Measurements from ENCODE around the gene OR6B2. TPM values are rescaled to one million over a fixed set of nuclear protein-coding genes. Genes with fewer than 3 reads are reported as not detected.

Gene OR6B2
- total RNA-seq: under 1 TPM in 4 of 8 experiments, not detected in 4; 0.18 to 0.56 (median 0.32) TPM

- no peak within 1 kb of the TSS for H3K4me3 ChIP-seq
- WGBS, 10 experiments: 0 to 100% (median 47%) methylated on average over 1 to 4 of the region's 6 CpGs; no CpG with 5 or more reads in 6 of the 10 experiments
- in situ Hi-C loops (cut with MboI; ENCODE audit: low pct_unique_long_range_greater_than_20kb in 2 of 9, low sequenced_read_pairs in 9 of 9, unreplicated experiment in 9 of 9): no loop called here
- H3K4me1 ChIP-seq (replicated peaks in 1 of 2): no peaks in the 10 kb centered on the region
- H3K27ac ChIP-seq: no peak within 1 kb of the TSS
- ATAC-seq (replicated peaks in 6 of 8): no peak
Observed at GRCh38 chr2:240030379-240031094, at the start of gene OR6B2. Gene OR6B2 (minus strand): TSS chr2:240030429. CDS start chr2:240030429, 0 bp downstream.

GRCh38 chr2:240078631-240079030 is 48.4 kb upstream of the OR6B2 start:
- in situ Hi-C loops (cut with MboI; ENCODE audit: low pct_unique_long_range_greater_than_20kb in 2 of 9, low sequenced_read_pairs in 9 of 9, unreplicated experiment in 9 of 9): no loop called here
- Histone ChIP-seq H3K27ac (no peak overlapping the region), H3K4me1 (replicated peaks in 1 of 2) (no peaks in the 10 kb centered on the region), H3K4me3 (no peak overlapping the region)
- no peak for ATAC-seq (replicated peaks in 6 of 8)
- 0 to 80% (median 15%) methylated on average over 1 to 2 of the region's 2 CpGs; no CpG with 5 or more reads in 3 of the 10 experiments for WGBS, 10 experiments

GRCh38 chr2:240077442-240077841 is 47.2 kb upstream of the OR6B2 start:
- in situ Hi-C loops (cut with MboI; ENCODE audit: low pct_unique_long_range_greater_than_20kb in 2 of 9, low sequenced_read_pairs in 9 of 9, unreplicated experiment in 9 of 9): no loop called here
- H3K4me3 ChIP-seq: no peak overlapping the region
- H3K27ac ChIP-seq: no peak overlapping the region
- no peaks in the 10 kb centered on the region for H3K4me1 ChIP-seq (replicated peaks in 1 of 2)
- ATAC-seq (replicated peaks in 6 of 8): no peak

- no peaks in the 10 kb centered on the region for H3K4me1 ChIP-seq (replicated peaks in 1 of 2)
- H3K27ac ChIP-seq: no peak overlapping the region
- 24 to 100% (median 75%) methylated on average over 1 to 5 of the region's 5 CpGs; no CpG with 5 or more reads in 2 of the 10 experiments for WGBS, 10 experiments
- in situ Hi-C loops (cut with MboI; ENCODE audit: low pct_unique_long_range_greater_than_20kb in 2 of 9, low sequenced_read_pairs in 9 of 9, unreplicated experiment in 9 of 9): loop anchor here in 3 of 9 experiments (25.0 kb wide), 1 partner anchor 363 kb away; the partner anchor contains the start of gene GPC1 (in 3 of the 3)
- no peak overlapping the region for H3K4me3 ChIP-seq
- peak in 2 of 8 experiments; percentile 59 to 66 for ATAC-seq (replicated peaks in 6 of 8)
Observed at GRCh38 chr2:240074545-240074944, 44.3 kb upstream of the OR6B2 start.

GRCh38 chr2:240070907-240071306 is 40.7 kb upstream of the OR6B2 start:
- ATAC-seq (replicated peaks in 6 of 8): no peak
- Histone ChIP-seq H3K4me3 (no peak overlapping the region), H3K4me1 (replicated peaks in 1 of 2) (no peaks in the 10 kb centered on the region), H3K27ac (no peak overlapping the region)
- 56 to 94% (median 79%) methylated on average over 2 to 3 of the region's 3 CpGs for WGBS, 10 experiments
- in situ Hi-C loops (cut with MboI; ENCODE audit: low pct_unique_long_range_greater_than_20kb in 2 of 9, low sequenced_read_pairs in 9 of 9, unreplicated experiment in 9 of 9): loop anchor here in 3 of 9 experiments (25.0 kb wide), 1 partner anchor 366 kb away; the partner anchor contains the start of gene GPC1 (in 3 of the 3)

GRCh38 chr2:240069829-240070228 is 39.6 kb upstream of the OR6B2 start:
- no peaks in the 10 kb centered on the region for H3K4me1 ChIP-seq (replicated peaks in 1 of 2)
- 0 to 80% (median 57%) methylated on average over 1 of the region's 1 CpG; no CpG with 5 or more reads in 3 of the 10 experiments for WGBS, 10 experiments
- in situ Hi-C loops (cut with MboI; ENCODE audit: low pct_unique_long_range_greater_than_20kb in 2 of 9, low sequenced_read_pairs in 9 of 9, unreplicated experiment in 9 of 9): loop anchor here in 4 of 9 experiments (10.0 to 25.0 kb wide), 2 partner anchors 75 to 367 kb away; partner anchors contain the start of genes GPC1 (in 3 of the 4) and OTOS (in 1 of the 4)
- no peak overlapping the region for H3K4me3 ChIP-seq
- no peak overlapping the region for H3K27ac ChIP-seq
- ATAC-seq (replicated peaks in 6 of 8): no peak

DNA sequence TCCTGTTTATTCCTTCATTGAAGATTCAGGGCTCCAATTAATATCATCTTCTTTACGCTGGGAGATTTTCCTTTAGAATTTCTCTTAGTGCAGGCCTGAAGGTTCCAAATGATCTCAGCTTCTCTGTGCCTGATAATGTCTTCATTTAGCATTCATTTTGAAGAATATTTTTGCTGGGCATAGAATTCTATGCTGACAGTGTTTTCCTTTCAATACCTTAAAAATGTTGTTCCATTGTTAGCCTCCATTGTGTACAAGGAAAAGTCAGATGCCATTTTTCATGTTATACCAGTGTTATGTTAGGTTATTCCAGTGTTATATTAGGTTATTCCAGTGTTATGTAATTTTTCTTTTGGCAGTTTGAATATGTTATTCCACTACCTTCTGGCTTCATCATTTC is 38.0 kb upstream of the OR6B2 start:
- Histone ChIP-seq H3K4me1 (replicated peaks in 1 of 2) (no peaks in the 10 kb centered on the region), H3K4me3 (no peak overlapping the region), H3K27ac (no peak overlapping the region)
- in situ Hi-C loops (cut with MboI; ENCODE audit: low pct_unique_long_range_greater_than_20kb in 2 of 9, low sequenced_read_pairs in 9 of 9, unreplicated experiment in 9 of 9): loop anchor here in 4 of 9 experiments (10.0 to 25.0 kb wide), 2 partner anchors 77 to 369 kb away; partner anchors contain the start of genes GPC1 (in 3 of the 4) and OTOS (in 1 of the 4)
- no peak for ATAC-seq (replicated peaks in 6 of 8)
- 40 to 100% (median 91%) methylated on average over 1 of the region's 1 CpG; no CpG with 5 or more reads in 1 of the 10 experiments for WGBS, 10 experiments

GRCh38 chr2:240066489-240066888 is 36.3 kb upstream of the OR6B2 start:
- Histone ChIP-seq H3K27ac (no peak overlapping the region), H3K4me3 (no peak overlapping the region), H3K4me1 (replicated peaks in 1 of 2) (no peaks in the 10 kb centered on the region)
- ATAC-seq (replicated peaks in 6 of 8): no peak
- in situ Hi-C loops (cut with MboI; ENCODE audit: low pct_unique_long_range_greater_than_20kb in 2 of 9, low sequenced_read_pairs in 9 of 9, unreplicated experiment in 9 of 9): loop anchor here in 4 of 9 experiments (10.0 to 25.0 kb wide), 2 partner anchors 78 to 371 kb away; partner anchors contain the start of genes GPC1 (in 3 of the 4) and OTOS (in 1 of the 4)
- WGBS, 10 experiments: 31 to 95% (median 75%) methylated on average over 2 to 5 of the region's 5 CpGs; no CpG with 5 or more reads in 3 of the 10 experiments

DNA sequence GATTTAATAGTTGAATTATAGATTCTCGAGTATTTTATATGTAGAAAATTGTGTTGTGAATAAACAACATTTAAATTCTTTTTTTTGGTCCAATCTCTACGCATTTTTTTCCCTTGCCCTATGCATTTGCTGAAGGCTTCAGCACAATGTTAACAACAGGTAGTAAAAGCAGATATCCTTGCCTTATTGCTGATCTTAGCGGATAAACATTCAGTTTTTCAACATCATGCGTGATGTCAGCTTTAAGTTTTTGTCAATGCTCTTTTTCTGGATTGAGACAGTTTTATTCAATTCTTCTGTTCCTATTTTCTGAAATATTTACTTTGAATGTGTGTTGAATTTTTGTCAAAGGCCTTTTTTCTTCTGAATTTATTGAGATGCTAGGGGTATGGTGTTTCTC is 34.7 kb upstream of the OR6B2 start:
- no peak overlapping the region for H3K4me3 ChIP-seq
- no peaks in the 10 kb centered on the region for H3K4me1 ChIP-seq (replicated peaks in 1 of 2)
- WGBS, 10 experiments: 45 to 95% (median 83%) methylated on average over 2 to 4 of the region's 4 CpGs
- in situ Hi-C loops (cut with MboI; ENCODE audit: low pct_unique_long_range_greater_than_20kb in 2 of 9, low sequenced_read_pairs in 9 of 9, unreplicated experiment in 9 of 9): loop anchor here in 4 of 9 experiments (5.0 to 25.0 kb wide), 3 partner anchors 77 to 372 kb away; partner anchors contain the start of genes GPC1 (in 3 of the 4) and OTOS (in 2 of the 4)
- H3K27ac ChIP-seq: no peak overlapping the region
- no peak for ATAC-seq (replicated peaks in 6 of 8)

DNA sequence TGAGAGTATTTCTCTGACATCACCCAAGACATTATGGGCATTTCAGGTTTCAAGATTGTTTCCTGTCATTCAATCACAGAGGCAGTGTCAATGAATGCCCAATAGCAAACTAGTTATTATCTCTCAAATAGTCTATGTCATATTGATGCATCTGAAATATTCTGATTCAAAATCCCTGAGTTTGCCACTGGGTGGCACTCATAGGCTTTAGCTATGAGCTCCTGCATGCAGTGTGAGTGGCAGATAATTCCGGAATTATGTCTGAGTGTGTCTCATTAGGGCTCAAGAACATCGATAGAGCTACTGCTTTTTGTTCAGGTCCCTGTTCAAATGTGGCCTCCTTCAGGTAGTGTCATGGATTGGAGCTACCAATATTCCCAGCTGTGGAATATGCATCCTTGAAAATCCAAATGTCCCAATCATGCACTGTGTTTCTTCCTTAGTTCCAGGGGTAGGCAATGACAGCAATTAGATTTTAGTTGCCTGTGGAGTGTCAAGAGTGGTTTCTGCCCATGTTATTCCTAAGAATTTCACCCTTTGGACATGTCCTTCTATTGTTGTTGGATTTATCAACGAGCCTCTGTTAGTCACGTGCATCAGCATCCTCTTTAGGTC is 30.9 kb upstream of the OR6B2 start:
- 0 to 100% (median 39%) methylated on average over 1 to 4 of the region's 4 CpGs; no CpG with 5 or more reads in 1 of the 10 experiments for WGBS, 10 experiments
- Histone ChIP-seq H3K27ac (no peak overlapping the region), H3K4me1 (replicated peaks in 1 of 2) (no peaks in the 10 kb centered on the region), H3K4me3 (no peak overlapping the region)
- in situ Hi-C loops (cut with MboI; ENCODE audit: low pct_unique_long_range_greater_than_20kb in 2 of 9, low sequenced_read_pairs in 9 of 9, unreplicated experiment in 9 of 9): loop anchor here in 4 of 9 experiments (5.0 to 25.0 kb wide), 3 partner anchors 81 to 376 kb away; partner anchors contain the start of genes GPC1 (in 3 of the 4) and OTOS (in 2 of the 4)
- ATAC-seq (replicated peaks in 6 of 8): peak; percentile 53 to 97 (median 82)

- 0 to 90% (median 84%) methylated on average over 1 to 10 of the region's 11 CpGs; no CpG with 5 or more reads in 6 of the 10 experiments for WGBS, 10 experiments
- Histone ChIP-seq H3K27ac (no peak overlapping the region), H3K4me1 (replicated peaks in 1 of 2) (no peaks in the 10 kb centered on the region), H3K4me3 (no peak overlapping the region)
- in situ Hi-C loops (cut with MboI; ENCODE audit: low pct_unique_long_range_greater_than_20kb in 2 of 9, low sequenced_read_pairs in 9 of 9, unreplicated experiment in 9 of 9): loop anchor here in 4 of 9 experiments (10.0 to 25.0 kb wide), 2 partner anchors 88 to 381 kb away; partner anchors contain the start of genes GPC1 (in 3 of the 4) and OTOS (in 1 of the 4)
- ATAC-seq (replicated peaks in 6 of 8): no peak
Observed at GRCh38 chr2:240056678-240057077, 26.4 kb upstream of the OR6B2 start.

GRCh38 chr2:240055177-240055917 is 25.1 kb upstream of the OR6B2 start:
- in situ Hi-C loops (cut with MboI; ENCODE audit: low pct_unique_long_range_greater_than_20kb in 2 of 9, low sequenced_read_pairs in 9 of 9, unreplicated experiment in 9 of 9): loop anchor here in 4 of 9 experiments (10.0 to 25.0 kb wide), 2 partner anchors 89 to 382 kb away; partner anchors contain the start of genes GPC1 (in 3 of the 4) and OTOS (in 1 of the 4)
- Histone ChIP-seq H3K4me3 (no peak overlapping the region), H3K27ac (no peak overlapping the region), H3K4me1 (replicated peaks in 1 of 2) (no peaks in the 10 kb centered on the region)
- ATAC-seq (replicated peaks in 6 of 8): no peak
- WGBS, 10 experiments: 0 to 74% (median 39%) methylated on average over 1 to 6 of the region's 13 CpGs; no CpG with 5 or more reads in 6 of the 10 experiments

All from motor neuron (in vitro differentiated cells).